LNCaP clone FGC (cell line): ENCODE results near the gene SIAH3.
"Not testable (repeated sequence)": the region's sequence is repeated elsewhere in the genome, so short reads cannot be mapped to it uniquely, and the experiment has no call there.

Source experiments
- DNase-seq: peaks from one replicate; pipeline ENCODE4 v3.0.0-alpha.2; 2011; ENCODE audit warnings: low read depth
- H3K4me3 ChIP-seq: 2 replicates; pipeline ENCODE4 v1.5.1; 2011; ENCODE audit warnings: mild to moderate bottlenecking, low read depth, low read length, control low read depth
- CTCF ChIP-seq: IDR thresholded peaks from 2 replicates; pipeline ENCODE4 v1.5.1; 2012; ENCODE audit warnings: mild to moderate bottlenecking; ENCODE audit not compliant: control insufficient read depth, insufficient read depth; ENCODE audit errors: extremely low read depth

SIAH3 gene

GRCh38 chr13:45768656-45769479 is 82.7 kb downstream of the SIAH3 start:
- TF ChIP-seq CTCF: no peak
- no peak for DNase-seq
- H3K4me3 ChIP-seq: no peak overlapping the region

DNA sequence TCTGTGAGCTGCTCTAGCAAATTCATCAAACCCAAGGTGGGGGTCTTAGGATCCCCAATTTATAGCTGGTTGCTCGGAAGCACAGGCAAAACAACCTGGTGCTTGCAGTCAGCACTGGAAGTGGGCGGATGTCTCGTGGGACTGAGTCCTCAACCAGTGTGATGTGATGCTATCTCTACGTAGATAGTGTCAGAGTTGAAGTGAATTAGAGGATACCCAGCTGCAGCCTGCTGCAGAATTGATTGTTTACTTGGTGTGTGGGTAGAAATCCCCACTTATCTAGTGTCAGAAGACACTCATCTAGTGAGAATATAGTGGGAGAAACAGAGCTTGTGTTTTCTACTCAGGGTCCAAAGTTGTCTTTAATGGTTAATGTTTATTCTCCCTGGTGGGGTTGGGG is 86.1 kb downstream of the SIAH3 start:
- TF ChIP-seq CTCF: no peak
- H3K4me3 ChIP-seq: no peak overlapping the region
- no peak for DNase-seq

- DNase-seq: no peak
- TF ChIP-seq CTCF: no peak
- no peak overlapping the region for H3K4me3 ChIP-seq
Observed at GRCh38 chr13:45763419-45763818, 88.1 kb downstream of the SIAH3 start.

GRCh38 chr13:45757589-45757988 is 94.0 kb downstream of the SIAH3 start:
- not testable (repeated sequence) for DNase-seq, H3K4me3 ChIP-seq

- not testable (repeated sequence) for H3K4me3 ChIP-seq, DNase-seq
Observed at GRCh38 chr13:45756498-45756897, 95.1 kb downstream of the SIAH3 start.

GRCh38 chr13:45752510-45752909 is 99.0 kb downstream of the SIAH3 start:
- DNase-seq: no peak
- no peak for TF ChIP-seq CTCF
- H3K4me3 ChIP-seq: no peak overlapping the region

DNA sequence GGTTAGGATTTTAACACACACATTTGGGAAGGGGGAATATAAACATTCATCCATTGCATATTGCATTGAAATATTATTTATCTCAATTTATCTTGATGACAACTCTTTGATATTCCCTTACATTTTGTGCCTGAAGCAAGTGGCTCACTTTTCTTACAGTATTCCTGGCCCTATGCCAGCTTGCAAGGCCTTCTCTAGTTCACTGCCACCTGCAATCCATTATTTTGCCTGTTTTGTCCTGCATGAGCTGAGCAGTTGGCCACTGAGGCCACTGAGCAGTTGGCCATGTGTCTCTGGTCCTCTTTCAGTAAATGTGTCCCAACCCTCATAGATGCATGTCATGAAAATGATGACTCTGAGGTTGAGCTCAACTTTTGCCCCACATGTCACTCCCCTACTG is 99.7 kb downstream of the SIAH3 start:
- DNase-seq: no peak
- H3K4me3 ChIP-seq: no peak overlapping the region
- TF ChIP-seq CTCF: no peak

DNA sequence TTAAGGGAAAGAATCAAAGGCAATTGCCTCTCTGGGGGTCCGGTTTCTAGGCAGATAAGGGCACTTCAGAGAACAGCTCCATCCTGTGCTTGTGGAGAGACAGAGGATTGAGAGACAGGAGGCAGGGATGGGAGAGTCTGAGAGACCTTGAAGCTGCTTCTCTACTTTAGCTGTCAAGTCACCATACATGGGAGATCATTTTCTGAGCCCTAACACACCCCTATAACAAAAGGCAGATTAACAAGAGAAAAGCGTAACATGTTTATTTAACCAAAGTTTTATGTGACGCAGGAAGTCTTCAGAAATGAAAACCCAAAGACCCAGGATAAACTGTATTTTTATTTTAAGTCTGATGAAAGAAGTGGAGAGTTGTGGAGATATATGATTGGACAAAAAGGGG is 101.0 kb downstream of the SIAH3 start:
- no peak for DNase-seq
- H3K4me3 ChIP-seq: no peak overlapping the region
- no peak for TF ChIP-seq CTCF
